Measurements from ENCODE around the gene TUT1. TPM values are rescaled to one million over a fixed set of nuclear protein-coding genes. Genes with fewer than 3 reads are reported as not detected.
"Not testable (repeated sequence)": the region's sequence is repeated elsewhere in the genome, so short reads cannot be mapped to it uniquely, and the experiment has no call there.

The TUT1 gene
- total and polyA plus RNA-seq, 12 donors, result 7.0 to 67.6 (median 15.5) TPM

DNA sequence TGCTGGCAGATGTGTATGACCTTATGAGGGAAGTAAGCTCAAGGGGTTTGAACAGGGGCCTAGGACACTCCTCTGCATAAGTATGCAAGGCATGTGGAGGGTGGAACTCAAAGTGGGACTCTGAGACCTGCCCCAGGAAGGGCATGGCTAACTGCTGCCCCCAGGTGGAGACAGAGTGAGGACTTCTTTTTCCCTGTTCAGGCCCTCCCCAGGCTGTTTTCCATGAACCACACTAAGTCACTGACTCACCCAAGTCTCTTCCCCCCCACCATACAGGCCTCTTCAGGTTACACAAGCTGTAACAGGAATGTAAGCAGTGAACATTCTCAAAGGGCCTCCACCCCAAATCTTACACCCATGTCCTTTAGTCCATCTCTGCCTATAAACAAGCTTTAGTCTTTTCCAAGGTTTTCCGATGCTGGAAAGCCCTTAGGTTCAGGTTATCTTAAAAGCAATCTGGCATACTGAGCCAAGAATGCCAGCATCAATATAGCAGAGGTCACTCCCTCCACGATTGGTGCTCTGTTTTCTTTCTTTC, 30.7 kb downstream of the TUT1 start:
- no peaks in the 10 kb centered on the region for H3K27me3 ChIP-seq
- DNase-seq, result peak; percentile 89 to 96 (median 94)
- peak; percentile 61 to 92 (median 88) for TF ChIP-seq CTCF (IDR thresholded peaks at IDR 0.05)
- TF ChIP-seq POLR2A (IDR thresholded peaks at IDR 0.05), result no peak
- intact Hi-C loops (cut with DNase I), result loop anchor here in 1 of 2 donors (5.0 kb wide), 1 partner anchor 138 kb away; no protein-coding TSS in a partner anchor
- peaks cover 0 to 63% of the 10 kb centered on the region in 2 donors for H3K36me3 ChIP-seq (replicated peaks in 1 of 2)
- H3K4me3 ChIP-seq, result no peak overlapping the region
- no peaks in the 10 kb centered on the region for H3K9me3 ChIP-seq (replicated peaks in 1 of 3)
- peak overlapping the region in 4 of 5 donors; percentile 62 to 90 (median 76) for H3K27ac ChIP-seq
- peaks cover 16 to 32% of the 10 kb centered on the region in 2 donors for H3K4me1 ChIP-seq (replicated peaks in 1 of 2)
- 21 to 26% (median 24%) methylated on average over 2 of the region's 2 CpGs for WGBS, 4 donors

- H3K27me3 ChIP-seq; H3K4me3 ChIP-seq; H3K9me3 ChIP-seq (replicated peaks in 1 of 3): not testable (repeated sequence)
- WGBS, 4 donors, result 30 to 79% (median 72%) methylated on average over 1 to 5 of the region's 5 CpGs
- intact Hi-C loops (cut with DNase I), result loop anchor here in 1 of 2 donors (5.0 kb wide), 1 partner anchor 137 kb away; no protein-coding TSS in a partner anchor
- Histone ChIP-seq H3K36me3 (replicated peaks in 1 of 2) (peaks cover 0 to 53% of the 10 kb centered on the region in 2 donors), H3K27ac (peak overlapping the region in 2 of 5 donors; percentile 67 to 85), H3K4me1 (replicated peaks in 1 of 2) (peaks cover 20 to 40% of the 10 kb centered on the region in 2 donors)
- DNase-seq, result peak in 1 of 7 donors; percentile 19
These were observed 31.7 kb downstream of the TUT1 start for GRCh38 chr11:62559626-62560025.

GRCh38 chr11:62559204-62559603, 32.1 kb downstream of the TUT1 start:
- no peak for DNase-seq
- H3K27ac ChIP-seq, result peak overlapping the region in 1 of 5 donors; percentile 67
- 83 to 87% (median 84%) methylated on average over 8 of the region's 8 CpGs for WGBS, 4 donors
- peaks cover 21 to 45% of the 10 kb centered on the region in 2 donors for H3K4me1 ChIP-seq (replicated peaks in 1 of 2)
- no peaks in the 10 kb centered on the region for H3K9me3 ChIP-seq (replicated peaks in 1 of 3)
- H3K4me3 ChIP-seq, result no peak overlapping the region
- no peaks in the 10 kb centered on the region for H3K27me3 ChIP-seq
- peaks cover 0 to 52% of the 10 kb centered on the region in 2 donors for H3K36me3 ChIP-seq (replicated peaks in 1 of 2)
- intact Hi-C loops (cut with DNase I), result no loop called here
- no peak for TF ChIP-seq CTCF (IDR thresholded peaks at IDR 0.05)

- intact Hi-C loops (cut with DNase I), result no loop called here
- 81 to 89% (median 83%) methylated on average over 9 of the region's 9 CpGs for WGBS, 4 donors
These were observed 32.7 kb downstream of the TUT1 start for GRCh38 chr11:62558669-62559068.

More at GRCh38 chr11:62558669-62559068, 32.7 kb downstream of the TUT1 start:
- Histone ChIP-seq H3K4me1 (replicated peaks in 1 of 2) (peaks cover 27 to 50% of the 10 kb centered on the region in 2 donors), H3K4me3 (no peak overlapping the region), H3K27ac (no peak overlapping the region), H3K9me3 (replicated peaks in 1 of 3) (no peaks in the 10 kb centered on the region), H3K27me3 (no peaks in the 10 kb centered on the region), H3K36me3 (replicated peaks in 1 of 2) (peaks cover 0 to 47% of the 10 kb centered on the region in 2 donors)
- TF ChIP-seq POLR2A (IDR thresholded peaks at IDR 0.05) (no peak), CTCF (IDR thresholded peaks at IDR 0.05) (no peak)
- DNase-seq, result no peak
